Neural cell (in vitro differentiated cells): ENCODE data around the gene GRIN1. TPM values are rescaled to one million over a fixed set of nuclear protein-coding genes. Genes with fewer than 3 reads are reported as not detected.

ENCODE experiments used
- H2AFZ ChIP-seq: fragments of 200-600, 300-800 bp; sonication (generic), shearing (Covaris generic); 2 replicates; pipeline ENCODE4 v1.6.0; 2014; ENCODE audit warnings: low read depth, mild to moderate bottlenecking, antibody characterized with exemption, low read length, moderate library complexity
- H3F3A ChIP-seq: fragments of 200-600 bp; shearing (Covaris generic); 2 replicates; pipeline ENCODE4 v1.6.1; 2016; ENCODE audit warnings: mild to moderate bottlenecking, moderate library complexity, mixed read lengths, antibody characterized with exemption, low read length; ENCODE audit not compliant: insufficient read depth, poor library complexity, severe bottlenecking
- H3K27ac ChIP-seq: fragments of 200-600, 300-800 bp; sonication (generic), shearing (Covaris generic); 2 replicates; pipeline ENCODE4 v1.5.1; 2014; ENCODE audit warnings: mild to moderate bottlenecking, low read length, moderate library complexity
- H3K27me3 ChIP-seq: fragments of 300-800, 200-600 bp; sonication (generic), shearing (Covaris generic); 2 replicates; pipeline ENCODE4 v1.6.0; 2014; ENCODE audit warnings: mild to moderate bottlenecking, low read depth, low read length, moderate library complexity; ENCODE audit not compliant: insufficient read depth
- H3K36me3 ChIP-seq: fragments of 300-800, 200-600 bp; sonication (generic), shearing (Covaris generic); 2 replicates; pipeline ENCODE4 v1.5.1; 2014; ENCODE audit warnings: mild to moderate bottlenecking, antibody characterized with exemption, low read length, moderate library complexity; ENCODE audit not compliant: insufficient read depth
- H3K4me2 ChIP-seq: fragments of 300-800, 200-600 bp; sonication (generic), shearing (Covaris generic); 2 replicates; pipeline ENCODE4 v1.6.0; 2014; ENCODE audit warnings: mild to moderate bottlenecking, low read length
- H3K4me3 ChIP-seq: fragments of 300-800, 200-600 bp; sonication (generic), shearing (Covaris generic); 2 replicates; pipeline ENCODE4 v1.5.1; 2014; ENCODE audit warnings: mild to moderate bottlenecking, low read length, moderate library complexity
- H3K79me2 ChIP-seq: fragments of 200-600 bp; shearing (Covaris generic); replicated peaks from 2 replicates; pipeline ENCODE4 v1.6.0; 2014; ENCODE audit warnings: mild to moderate bottlenecking, low read length, moderate library complexity; ENCODE audit not compliant: insufficient read depth
- H3K9ac ChIP-seq: fragments of 300-800, 200-600 bp; sonication (generic), shearing (Covaris generic); 2 replicates; pipeline ENCODE4 v1.6.1; 2016; ENCODE audit warnings: mild to moderate bottlenecking, low read length, mixed read lengths
- H3K9me2 ChIP-seq: fragments of 200-600 bp; shearing (Covaris generic); 2 replicates; pipeline ENCODE4 v1.6.1; 2016; ENCODE audit warnings: mild to moderate bottlenecking, low read length, mixed read lengths; ENCODE audit not compliant: insufficient read depth
- H3K9me3 ChIP-seq: fragments of 200-600, 300-800 bp; sonication (generic), shearing (Covaris generic); 2 replicates; pipeline ENCODE4 v1.6.1; 2016; ENCODE audit warnings: mild to moderate bottlenecking, mixed run types, low read length, moderate library complexity, mixed read lengths
- H4K20me1 ChIP-seq: fragments of 200-600 bp; shearing (Covaris generic); 2 replicates; pipeline ENCODE4 v1.6.1; 2016; ENCODE audit warnings: mild to moderate bottlenecking, mixed run types; ENCODE audit not compliant: insufficient read depth
- EP300 ChIP-seq: fragments of 450-650 bp; conservative IDR thresholded peaks from 2 replicates; pipeline ENCODE4 v1.6.1; 2014; ENCODE audit warnings: antibody characterized with exemption, mild to moderate bottlenecking, moderate library complexity; ENCODE audit not compliant: poor library complexity, severe bottlenecking
- EZH2 ChIP-seq: fragments of 200-600, 300-800 bp; shearing (Covaris generic), sonication (generic); IDR thresholded peaks from 2 replicates; pipeline ENCODE4 v1.6.1; 2014; ENCODE audit warnings: antibody characterized with exemption, low read length, borderline replicate concordance, mild to moderate bottlenecking; ENCODE audit not compliant: insufficient read depth, poor library complexity, severe bottlenecking
- MXI1 ChIP-seq: fragments of 450-650 bp; conservative IDR thresholded peaks from 2 replicates; pipeline ENCODE4 v1.6.1; 2014; ENCODE audit warnings: antibody characterized with exemption, mild to moderate bottlenecking; ENCODE audit not compliant: poor library complexity, severe bottlenecking
- POLR2AphosphoS5 ChIP-seq: IDR thresholded peaks from 2 replicates; pipeline ENCODE4 v1.6.1; 2012
- RAD21 ChIP-seq: fragments of 450-650 bp; conservative IDR thresholded peaks from 2 replicates; pipeline ENCODE4 v1.6.1; 2014; ENCODE audit warnings: antibody characterized with exemption, mild to moderate bottlenecking, moderate library complexity
- TAF1 ChIP-seq: IDR thresholded peaks from 2 replicates; pipeline ENCODE4 v1.6.1; 2012; ENCODE audit warnings: low read depth
- polyA plus RNA-seq: library from polyadenylated mRNA; depleted of rRNA; stranded (reverse); fragments of >200 nt; gene quantifications from 2 replicates; pipeline ENCODE4 v1.2.3, GENCODE V29; 2014
- TF ChIP-seq, protein P1 (sequence below): fragments of 450-650 bp; IDR thresholded peaks from 2 replicates; pipeline ENCODE4 v1.5.1; 2014; ENCODE audit warnings: antibody characterized with exemption, mild to moderate bottlenecking, moderate library complexity; ENCODE audit not compliant: poor library complexity, severe bottlenecking
- TF ChIP-seq, protein P2 (sequence below): IDR thresholded peaks from 2 replicates; pipeline ENCODE4 v1.6.1; 2012; ENCODE audit warnings: borderline replicate concordance

GRIN1 gene
- polyA plus RNA-seq, 1 donor from 2014 or later = 0.58 TPM

DNA sequence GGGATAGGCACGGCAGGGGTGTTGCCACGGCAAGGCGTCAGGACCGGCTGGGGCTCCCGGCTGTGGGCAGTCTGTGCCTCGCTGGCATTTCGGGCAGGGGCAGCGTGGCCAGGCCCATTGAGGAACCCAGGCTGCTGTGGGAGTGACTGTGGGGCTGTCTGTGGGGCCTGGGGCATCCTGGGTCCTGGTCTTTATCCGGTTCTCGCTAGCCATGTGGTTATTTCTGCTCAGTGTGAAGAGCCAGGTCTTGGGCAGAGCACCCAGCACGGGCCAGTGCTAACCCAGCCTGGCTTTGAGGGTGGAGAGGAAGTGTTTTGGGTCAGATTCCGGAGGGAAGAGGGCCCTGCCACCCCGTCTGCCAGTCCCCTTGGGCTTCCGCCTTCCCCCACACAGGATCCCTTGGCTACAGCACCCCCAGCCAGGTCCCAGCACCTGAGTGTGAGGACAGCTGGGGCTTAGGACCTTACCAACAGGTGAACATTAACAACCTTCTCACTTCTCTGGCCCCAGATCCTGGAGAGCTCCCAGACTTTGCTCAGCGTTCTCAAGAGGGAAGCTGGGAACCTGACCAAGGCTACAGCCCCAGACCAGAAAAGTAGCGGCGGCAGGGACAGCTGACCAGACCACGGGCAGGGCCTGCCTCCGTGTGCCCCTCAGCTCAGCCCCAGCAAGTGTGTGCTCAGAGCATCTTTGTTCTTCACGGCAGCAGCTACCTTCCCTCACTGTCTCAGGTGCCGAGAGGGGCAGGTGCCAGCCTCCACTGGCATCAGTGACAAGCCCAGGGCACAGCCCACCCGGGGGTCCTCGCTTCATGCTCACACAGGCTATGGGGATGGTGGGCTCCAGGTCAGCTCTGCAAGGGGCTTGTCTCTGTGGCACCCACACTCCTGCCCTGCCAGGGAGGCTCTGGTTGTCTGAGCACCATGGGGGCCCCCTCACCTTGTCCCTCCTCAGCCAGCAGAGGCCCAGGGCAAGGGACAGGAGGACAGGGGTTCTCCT lies 50.6 kb downstream of the GRIN1 start:
- peak overlapping the region; percentile 98 for H3K4me3 ChIP-seq
- H3K36me3 ChIP-seq = no peaks in the 10 kb centered on the region
- H3K27me3 ChIP-seq = no peaks in the 10 kb centered on the region
- no peaks in the 10 kb centered on the region for H3K9me3 ChIP-seq
- TF ChIP-seq, protein P1, sequence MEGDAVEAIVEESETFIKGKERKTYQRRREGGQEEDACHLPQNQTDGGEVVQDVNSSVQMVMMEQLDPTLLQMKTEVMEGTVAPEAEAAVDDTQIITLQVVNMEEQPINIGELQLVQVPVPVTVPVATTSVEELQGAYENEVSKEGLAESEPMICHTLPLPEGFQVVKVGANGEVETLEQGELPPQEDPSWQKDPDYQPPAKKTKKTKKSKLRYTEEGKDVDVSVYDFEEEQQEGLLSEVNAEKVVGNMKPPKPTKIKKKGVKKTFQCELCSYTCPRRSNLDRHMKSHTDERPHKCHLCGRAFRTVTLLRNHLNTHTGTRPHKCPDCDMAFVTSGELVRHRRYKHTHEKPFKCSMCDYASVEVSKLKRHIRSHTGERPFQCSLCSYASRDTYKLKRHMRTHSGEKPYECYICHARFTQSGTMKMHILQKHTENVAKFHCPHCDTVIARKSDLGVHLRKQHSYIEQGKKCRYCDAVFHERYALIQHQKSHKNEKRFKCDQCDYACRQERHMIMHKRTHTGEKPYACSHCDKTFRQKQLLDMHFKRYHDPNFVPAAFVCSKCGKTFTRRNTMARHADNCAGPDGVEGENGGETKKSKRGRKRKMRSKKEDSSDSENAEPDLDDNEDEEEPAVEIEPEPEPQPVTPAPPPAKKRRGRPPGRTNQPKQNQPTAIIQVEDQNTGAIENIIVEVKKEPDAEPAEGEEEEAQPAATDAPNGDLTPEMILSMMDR = no peak
- TF ChIP-seq POLR2AphosphoS5 = no peak
- no peak for TF ChIP-seq MXI1
- TF ChIP-seq RAD21 = no peak
- H3K27ac ChIP-seq = peak overlapping the region; percentile 76
- peak overlapping the region; percentile 85 for H3K9ac ChIP-seq
- H3F3A ChIP-seq = no peaks in the 10 kb centered on the region
- no peaks in the 10 kb centered on the region for H3K9me2 ChIP-seq
- H2AFZ ChIP-seq = no peak overlapping the region
- H3K79me2 ChIP-seq = peaks cover 14% of the 10 kb centered on the region
- H4K20me1 ChIP-seq = no peaks in the 10 kb centered on the region
- peak overlapping the region; percentile 91 for H3K4me2 ChIP-seq

DNA sequence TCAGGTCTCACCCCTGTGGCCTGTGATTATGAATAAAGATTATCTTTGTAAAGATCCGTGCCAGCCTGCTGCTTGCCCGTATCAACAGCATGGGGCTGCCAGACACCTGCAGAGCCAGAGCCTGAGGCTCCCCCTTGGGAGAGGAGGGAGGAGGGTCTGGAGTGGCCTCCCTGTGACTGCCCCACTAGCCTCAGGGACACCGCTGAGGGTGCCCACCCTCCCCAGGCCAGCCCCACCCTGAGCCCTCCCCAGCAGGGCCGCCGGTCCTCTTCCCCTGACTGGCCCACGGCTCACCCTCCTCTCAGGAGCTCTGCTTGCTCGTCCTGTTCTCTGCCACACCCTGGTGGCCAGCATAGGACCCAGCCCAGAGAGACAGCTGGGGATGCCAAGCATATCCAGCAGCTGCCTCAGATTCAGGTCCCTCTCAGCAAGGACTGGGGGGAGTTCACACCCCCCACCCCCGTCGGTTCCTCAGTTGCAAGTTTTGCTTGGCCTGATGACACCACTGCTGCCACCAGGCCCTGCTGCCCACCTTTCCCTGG lies 51.4 kb downstream of the GRIN1 start:
- TF ChIP-seq RAD21 (no peak), MXI1 (no peak), TAF1 (no peak), EZH2 (no peak), EP300 (no peak)
- TF ChIP-seq, protein P1 = no peak
- TF ChIP-seq, protein P2, sequence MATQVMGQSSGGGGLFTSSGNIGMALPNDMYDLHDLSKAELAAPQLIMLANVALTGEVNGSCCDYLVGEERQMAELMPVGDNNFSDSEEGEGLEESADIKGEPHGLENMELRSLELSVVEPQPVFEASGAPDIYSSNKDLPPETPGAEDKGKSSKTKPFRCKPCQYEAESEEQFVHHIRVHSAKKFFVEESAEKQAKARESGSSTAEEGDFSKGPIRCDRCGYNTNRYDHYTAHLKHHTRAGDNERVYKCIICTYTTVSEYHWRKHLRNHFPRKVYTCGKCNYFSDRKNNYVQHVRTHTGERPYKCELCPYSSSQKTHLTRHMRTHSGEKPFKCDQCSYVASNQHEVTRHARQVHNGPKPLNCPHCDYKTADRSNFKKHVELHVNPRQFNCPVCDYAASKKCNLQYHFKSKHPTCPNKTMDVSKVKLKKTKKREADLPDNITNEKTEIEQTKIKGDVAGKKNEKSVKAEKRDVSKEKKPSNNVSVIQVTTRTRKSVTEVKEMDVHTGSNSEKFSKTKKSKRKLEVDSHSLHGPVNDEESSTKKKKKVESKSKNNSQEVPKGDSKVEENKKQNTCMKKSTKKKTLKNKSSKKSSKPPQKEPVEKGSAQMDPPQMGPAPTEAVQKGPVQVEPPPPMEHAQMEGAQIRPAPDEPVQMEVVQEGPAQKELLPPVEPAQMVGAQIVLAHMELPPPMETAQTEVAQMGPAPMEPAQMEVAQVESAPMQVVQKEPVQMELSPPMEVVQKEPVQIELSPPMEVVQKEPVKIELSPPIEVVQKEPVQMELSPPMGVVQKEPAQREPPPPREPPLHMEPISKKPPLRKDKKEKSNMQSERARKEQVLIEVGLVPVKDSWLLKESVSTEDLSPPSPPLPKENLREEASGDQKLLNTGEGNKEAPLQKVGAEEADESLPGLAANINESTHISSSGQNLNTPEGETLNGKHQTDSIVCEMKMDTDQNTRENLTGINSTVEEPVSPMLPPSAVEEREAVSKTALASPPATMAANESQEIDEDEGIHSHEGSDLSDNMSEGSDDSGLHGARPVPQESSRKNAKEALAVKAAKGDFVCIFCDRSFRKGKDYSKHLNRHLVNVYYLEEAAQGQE = no peak
- Histone ChIP-seq H4K20me1 (no peaks in the 10 kb centered on the region), H3F3A (no peaks in the 10 kb centered on the region), H3K36me3 (no peaks in the 10 kb centered on the region), H3K9me3 (no peaks in the 10 kb centered on the region), H3K9me2 (no peaks in the 10 kb centered on the region), H3K27me3 (no peaks in the 10 kb centered on the region), H3K27ac (no peak overlapping the region), H3K79me2 (peaks cover 14% of the 10 kb centered on the region), H3K9ac (no peak overlapping the region), H3K4me2 (no peak overlapping the region), H3K4me3 (peak overlapping the region; percentile 98), H2AFZ (no peak overlapping the region)
